DMS 273 treated with DMSO at 0.1 percent for 48 hours (cell line): ENCODE measurements around the gene GTPBP8.

Source experiments
- DNase-seq: peaks from one replicate; lab custom pipeline; 2025; lab: John Stamatoyannopoulos, UW

GTPBP8 gene

GRCh38 chr3:112990672-112991602 is at the start of gene GTPBP8:
Gene GTPBP8 (plus strand): TSS chr3:112990984. CDS start chr3:112991000, 16 bp downstream.
- peak; percentile 89 for DNase-seq

GRCh38 chr3:112948346-112948838 is 42.4 kb upstream of the GTPBP8 start:
- DNase-seq = no peak

- no peak for DNase-seq
Observed at GRCh38 chr3:112956351-112956750, 34.4 kb upstream of the GTPBP8 start.

- no peak for DNase-seq
Observed at GRCh38 chr3:112958811-112959560, 31.8 kb upstream of the GTPBP8 start.

GRCh38 chr3:112963683-112964082 is 27.1 kb upstream of the GTPBP8 start:
- no peak for DNase-seq

- DNase-seq = no peak
Observed at GRCh38 chr3:112965656-112966055, 25.1 kb upstream of the GTPBP8 start.

GRCh38 chr3:112966633-112967032 is 24.2 kb upstream of the GTPBP8 start:
- no peak for DNase-seq

- no peak for DNase-seq
Observed at GRCh38 chr3:112967425-112967824, 23.4 kb upstream of the GTPBP8 start.

GRCh38 chr3:112967828-112968227 is 23.0 kb upstream of the GTPBP8 start:
- no peak for DNase-seq

GRCh38 chr3:112972158-112972557 is 18.6 kb upstream of the GTPBP8 start:
- DNase-seq = no peak

- no peak for DNase-seq
Observed at GRCh38 chr3:112973325-112974177, 17.2 kb upstream of the GTPBP8 start.

- no peak for DNase-seq
Observed at GRCh38 chr3:112974178-112974517, 16.6 kb upstream of the GTPBP8 start.

- DNase-seq = no peak
Observed at GRCh38 chr3:112974894-112975293, 15.9 kb upstream of the GTPBP8 start, which contains the start of gene CD200R1. Gene CD200R1 (minus strand): TSS chr3:112975103. CDS start chr3:112974857, 246 bp downstream.

GRCh38 chr3:112976001-112976400 is 14.8 kb upstream of the GTPBP8 start:
- DNase-seq = no peak

- no peak for DNase-seq
Observed at GRCh38 chr3:112976953-112977352, 13.8 kb upstream of the GTPBP8 start.

GRCh38 chr3:112979244-112979832 is 11.4 kb upstream of the GTPBP8 start:
- no peak for DNase-seq

GRCh38 chr3:112980080-112980479 is 10.7 kb upstream of the GTPBP8 start:
- DNase-seq = no peak

GRCh38 chr3:112982710-112983109 is 8.1 kb upstream of the GTPBP8 start:
- no peak for DNase-seq

- no peak for DNase-seq
Observed at GRCh38 chr3:112984485-112984884, 6.3 kb upstream of the GTPBP8 start.

GRCh38 chr3:112987710-112988334 is 3.0 kb upstream of the GTPBP8 start:
- DNase-seq = no peak

GRCh38 chr3:112995800-112996199 is 5.0 kb downstream of the GTPBP8 start:
- DNase-seq = no peak
